NCI-H2081 (cell line): ENCODE data around the gene MRGPRF.

Experiments used
- DNase-seq, 2 experiments: peaks; one replicate each; lab custom pipeline; 2025; lab: John Stamatoyannopoulos, UW

The MRGPRF gene, protein sequence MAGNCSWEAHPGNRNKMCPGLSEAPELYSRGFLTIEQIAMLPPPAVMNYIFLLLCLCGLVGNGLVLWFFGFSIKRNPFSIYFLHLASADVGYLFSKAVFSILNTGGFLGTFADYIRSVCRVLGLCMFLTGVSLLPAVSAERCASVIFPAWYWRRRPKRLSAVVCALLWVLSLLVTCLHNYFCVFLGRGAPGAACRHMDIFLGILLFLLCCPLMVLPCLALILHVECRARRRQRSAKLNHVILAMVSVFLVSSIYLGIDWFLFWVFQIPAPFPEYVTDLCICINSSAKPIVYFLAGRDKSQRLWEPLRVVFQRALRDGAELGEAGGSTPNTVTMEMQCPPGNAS

DNA sequence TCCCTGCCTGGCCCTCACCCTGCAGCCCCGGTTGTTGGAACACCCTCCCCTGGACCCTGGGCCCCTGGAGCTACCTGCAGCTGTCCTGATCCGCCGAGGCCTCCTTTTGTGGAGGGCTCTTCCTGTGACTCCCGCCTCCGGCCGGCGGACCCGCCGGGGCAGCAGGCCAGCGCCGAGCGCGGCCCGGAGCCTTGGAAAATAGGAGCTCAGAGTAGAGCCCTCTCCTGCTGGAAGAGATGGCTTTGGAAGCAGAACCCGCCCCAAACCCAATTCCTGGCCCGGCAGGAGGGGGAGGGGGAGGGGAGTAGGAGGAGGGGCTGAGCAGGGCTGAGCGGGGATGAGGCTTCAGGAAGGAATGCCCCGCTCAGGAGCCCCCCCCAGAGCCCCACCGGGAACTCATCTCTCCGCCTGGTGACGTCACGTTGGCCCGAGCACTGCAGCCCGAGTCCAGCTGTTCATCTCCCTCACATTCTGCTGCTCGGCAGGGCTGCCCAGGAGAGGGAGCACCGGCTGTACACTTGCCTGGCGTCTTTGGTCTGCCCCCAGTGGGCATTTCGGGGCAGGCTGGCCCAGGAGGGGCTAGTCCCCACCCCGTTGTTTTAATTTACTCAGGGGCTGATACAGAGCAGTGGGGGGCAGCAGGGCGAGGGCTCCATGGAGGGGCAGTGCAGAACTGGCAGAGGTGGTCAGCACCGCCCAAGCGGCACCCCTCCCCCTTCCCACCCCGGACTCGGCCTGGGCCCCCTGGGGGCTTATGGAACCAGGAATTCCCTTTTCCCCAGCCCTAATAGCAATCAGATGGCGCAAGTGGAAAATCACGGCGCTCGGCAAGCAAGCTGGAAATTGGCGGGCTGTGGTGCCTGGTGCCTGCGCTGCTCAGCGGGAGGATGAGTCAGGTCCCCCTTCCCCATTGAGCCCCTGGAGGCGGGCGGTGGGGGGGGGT, at the start of gene MRGPRF:
TSS of gene MRGPRF (minus strand) at position 238 of the 943 bp plus-strand sequence. CDS start 3,345 bp downstream, outside the sequence.
- no peak for DNase-seq

DNA sequence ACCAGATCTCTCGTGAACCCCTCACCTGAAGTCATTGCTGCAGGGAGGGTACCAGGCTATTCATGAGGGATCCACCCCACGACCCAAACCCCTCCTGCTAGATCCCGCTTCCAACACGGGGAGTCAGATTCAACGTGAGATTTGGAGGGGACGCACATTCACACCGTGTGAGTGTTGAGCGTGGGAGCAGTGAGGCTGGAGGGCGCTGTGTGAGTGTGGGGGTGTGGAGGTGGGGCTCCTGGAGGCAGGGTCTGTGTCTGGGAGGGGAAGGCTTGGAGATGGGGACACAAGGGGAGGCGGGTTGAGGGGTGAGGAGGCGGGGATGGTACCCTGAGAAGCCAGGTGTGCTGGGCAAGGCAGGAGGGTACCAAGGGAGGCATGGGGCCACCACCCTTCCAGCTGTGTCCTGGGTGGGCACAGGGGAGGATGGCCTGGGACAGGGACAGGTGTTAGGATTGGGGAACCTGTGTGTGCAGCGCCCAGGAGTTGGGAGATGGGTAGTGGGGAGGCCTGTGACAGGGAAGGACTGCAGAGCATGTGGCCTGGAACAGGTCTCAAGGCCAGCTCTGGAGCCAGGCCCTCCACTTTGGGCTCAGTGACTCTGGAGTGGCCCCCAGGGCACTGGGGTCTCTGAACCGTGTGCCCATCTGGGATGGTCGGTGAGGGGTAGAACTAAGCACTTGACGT, 49.3 kb upstream of the MRGPRF start:
- DNase-seq = no peak

DNA sequence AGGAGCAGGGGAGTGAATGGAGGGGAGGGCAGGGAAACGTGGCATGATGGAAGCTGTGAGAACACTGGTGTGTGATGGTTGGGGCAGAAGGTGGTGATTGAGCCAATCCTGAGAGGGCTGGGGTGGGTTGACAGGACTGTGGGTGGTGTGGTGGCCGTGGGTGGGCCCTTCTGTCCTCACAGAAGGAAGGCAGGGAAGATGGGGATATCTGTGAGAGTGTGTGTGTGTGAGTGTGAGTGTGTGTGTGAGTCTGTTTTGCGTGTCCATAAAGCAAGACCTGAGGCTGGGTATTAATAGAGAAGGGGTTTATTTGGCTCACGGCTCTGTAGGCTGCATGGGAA, 48.6 kb upstream of the MRGPRF start:
- DNase-seq = no peak

DNA sequence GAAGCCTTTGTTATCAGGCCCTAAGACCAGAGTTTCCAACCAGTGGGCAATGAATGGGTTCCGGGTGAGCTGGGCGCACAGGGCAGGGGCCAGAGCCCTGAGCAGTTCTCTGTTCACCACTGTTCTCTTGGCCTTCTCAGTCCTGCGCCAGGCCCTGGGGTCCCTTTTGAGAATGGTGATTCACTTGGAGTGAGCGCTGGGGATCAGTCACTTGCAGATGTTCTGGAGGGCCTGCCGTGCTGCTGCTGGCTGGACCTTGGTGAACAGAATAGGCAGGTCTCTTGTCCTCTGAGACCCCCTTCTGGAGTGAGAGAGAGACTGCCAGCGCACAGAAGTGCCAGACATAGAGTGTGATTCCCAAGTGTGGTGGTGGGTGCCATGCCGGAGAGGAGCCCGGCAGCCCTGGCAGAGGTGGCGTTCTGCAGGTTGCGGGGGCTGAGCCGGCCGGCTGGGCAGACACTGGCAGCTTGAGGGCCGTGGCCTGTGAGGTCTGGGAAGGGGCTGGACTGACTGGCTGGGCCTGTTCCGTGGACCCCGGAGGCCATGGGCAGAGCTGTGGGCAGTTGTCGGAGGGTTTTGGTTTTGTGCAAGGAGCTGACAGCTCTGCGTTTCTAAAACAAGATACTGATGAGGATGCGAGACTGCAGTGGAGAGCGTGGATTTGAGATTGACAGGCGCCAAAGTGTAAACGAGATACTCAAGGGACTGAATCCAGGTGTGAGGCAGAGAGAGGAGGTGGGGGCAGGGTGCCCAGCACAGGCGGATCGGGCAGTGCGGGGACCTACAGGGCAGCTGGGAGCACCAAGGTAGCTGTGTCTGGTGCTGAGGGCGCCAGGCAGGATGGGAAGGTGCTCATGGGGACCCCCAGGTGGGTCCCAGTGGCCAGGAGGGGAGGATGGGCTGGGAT, 48.0 kb upstream of the MRGPRF start:
- no peak for DNase-seq

DNA sequence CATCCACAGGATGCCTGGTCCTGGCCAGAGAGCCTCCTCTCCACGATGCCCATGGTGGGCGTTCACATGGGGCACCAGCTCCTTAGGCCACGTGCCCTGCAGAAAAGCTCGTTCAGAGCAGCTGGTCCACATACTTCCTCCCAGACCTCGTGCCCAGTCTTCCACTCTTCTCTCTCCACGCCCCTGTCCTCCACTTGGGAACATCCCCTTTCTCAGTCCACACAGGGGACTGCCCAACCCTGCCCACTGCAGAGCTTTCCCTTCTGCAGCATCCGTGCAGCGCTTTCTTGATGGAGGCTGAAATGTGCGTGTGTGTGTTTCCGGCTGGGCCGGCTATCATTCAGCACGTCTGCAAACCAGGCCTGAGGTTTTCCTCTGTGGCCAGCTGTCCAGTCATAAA, 46.9 kb upstream of the MRGPRF start:
- DNase-seq = no peak

DNA sequence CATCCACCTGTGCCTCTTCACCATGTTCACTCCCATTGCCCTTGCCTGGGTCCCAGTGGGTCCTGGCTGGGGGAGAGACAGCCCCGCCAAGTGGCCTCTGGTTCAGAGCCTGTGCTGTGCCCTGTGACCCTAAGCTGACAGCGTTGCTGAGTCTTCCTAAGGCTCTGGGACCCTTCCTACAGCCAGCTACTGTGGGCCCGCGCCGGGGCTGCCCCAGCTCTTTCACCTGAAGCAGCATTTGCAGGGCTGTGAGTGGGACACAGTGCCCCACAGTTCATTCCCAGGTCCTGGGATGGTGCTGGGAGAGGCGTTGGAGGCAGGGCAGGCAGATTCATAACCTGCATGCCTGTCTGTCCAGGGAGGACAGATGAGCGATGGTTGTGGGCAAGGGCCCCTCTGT, 46.4 kb upstream of the MRGPRF start:
- DNase-seq = no peak

DNA sequence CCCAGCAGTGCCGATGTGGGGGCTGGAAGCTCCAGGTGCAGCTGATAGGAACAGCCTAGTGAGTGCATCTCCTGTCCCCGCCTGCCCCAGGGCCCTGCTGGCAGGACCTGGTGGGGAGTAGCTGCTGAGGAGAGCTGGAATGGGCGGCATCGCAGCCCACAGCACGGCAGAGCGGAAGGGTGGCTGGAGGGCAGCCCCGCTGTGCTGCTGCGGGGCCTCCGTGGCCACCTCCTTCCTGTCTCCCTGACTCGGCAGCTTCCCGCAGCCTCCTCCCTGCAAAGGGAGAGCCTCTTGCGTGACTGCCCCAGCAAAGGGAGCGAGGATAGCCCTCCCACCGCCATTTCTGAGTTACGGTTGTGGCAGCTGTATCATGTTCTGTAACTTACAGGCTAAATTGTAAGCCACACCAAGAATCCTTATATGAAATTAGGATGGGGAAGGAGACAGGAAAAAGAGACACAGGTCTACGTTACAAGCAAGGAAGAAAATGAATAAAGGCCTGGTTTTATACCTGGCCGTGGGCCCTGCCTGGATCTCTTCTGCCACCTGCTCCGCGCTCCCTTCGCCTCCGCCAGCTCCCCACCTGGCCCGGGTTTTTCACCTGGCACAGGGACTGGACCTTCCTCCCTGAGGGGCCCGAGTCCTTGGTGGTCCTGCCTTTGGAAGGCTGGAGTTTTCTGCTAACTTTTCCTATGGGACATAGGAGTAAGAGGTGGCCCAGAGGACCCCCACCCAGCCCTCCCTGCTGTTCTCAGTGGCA, 45.6 kb upstream of the MRGPRF start:
- no peak for DNase-seq

DNA sequence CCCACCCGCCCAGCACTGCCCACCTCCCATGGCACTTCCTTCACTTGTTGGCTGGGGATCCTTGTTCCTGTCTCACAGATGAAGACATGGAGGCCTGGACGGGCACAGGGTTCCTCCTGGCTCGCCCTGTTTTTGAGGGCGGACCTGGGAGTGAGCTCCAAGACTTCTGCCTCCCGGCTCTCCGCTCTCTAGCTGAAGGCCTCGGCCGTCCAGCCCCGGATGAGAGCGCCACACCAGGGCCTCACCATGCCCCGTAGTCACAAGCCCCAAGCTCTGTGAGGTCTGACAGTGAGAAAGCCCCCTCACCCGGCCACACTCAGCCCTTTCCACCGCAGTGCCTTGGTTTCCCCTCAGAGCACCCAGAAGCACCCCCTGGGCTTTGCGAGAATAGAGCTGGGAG, 44.8 kb upstream of the MRGPRF start:
- no peak for DNase-seq

DNA sequence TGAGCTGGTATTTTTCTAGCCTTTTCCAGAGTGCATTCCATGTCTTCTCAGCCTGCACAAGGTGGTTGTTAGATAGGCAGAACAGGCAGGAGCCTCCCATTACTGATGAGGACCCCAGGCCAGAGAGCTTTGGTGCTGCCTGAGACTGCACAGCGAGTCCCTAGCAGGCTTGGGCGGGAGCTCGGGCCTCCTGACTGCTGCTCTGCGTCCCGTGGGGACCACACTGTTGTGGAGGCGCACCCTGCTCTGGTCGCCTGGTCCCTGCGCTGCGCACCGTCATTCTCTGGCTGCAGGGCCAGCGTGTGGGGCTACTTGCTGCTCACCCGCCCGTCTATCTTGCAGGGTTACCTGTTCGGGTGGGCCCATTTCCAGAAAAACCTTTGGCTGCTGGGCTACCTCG, 44.2 kb upstream of the MRGPRF start:
- no peak for DNase-seq

DNA sequence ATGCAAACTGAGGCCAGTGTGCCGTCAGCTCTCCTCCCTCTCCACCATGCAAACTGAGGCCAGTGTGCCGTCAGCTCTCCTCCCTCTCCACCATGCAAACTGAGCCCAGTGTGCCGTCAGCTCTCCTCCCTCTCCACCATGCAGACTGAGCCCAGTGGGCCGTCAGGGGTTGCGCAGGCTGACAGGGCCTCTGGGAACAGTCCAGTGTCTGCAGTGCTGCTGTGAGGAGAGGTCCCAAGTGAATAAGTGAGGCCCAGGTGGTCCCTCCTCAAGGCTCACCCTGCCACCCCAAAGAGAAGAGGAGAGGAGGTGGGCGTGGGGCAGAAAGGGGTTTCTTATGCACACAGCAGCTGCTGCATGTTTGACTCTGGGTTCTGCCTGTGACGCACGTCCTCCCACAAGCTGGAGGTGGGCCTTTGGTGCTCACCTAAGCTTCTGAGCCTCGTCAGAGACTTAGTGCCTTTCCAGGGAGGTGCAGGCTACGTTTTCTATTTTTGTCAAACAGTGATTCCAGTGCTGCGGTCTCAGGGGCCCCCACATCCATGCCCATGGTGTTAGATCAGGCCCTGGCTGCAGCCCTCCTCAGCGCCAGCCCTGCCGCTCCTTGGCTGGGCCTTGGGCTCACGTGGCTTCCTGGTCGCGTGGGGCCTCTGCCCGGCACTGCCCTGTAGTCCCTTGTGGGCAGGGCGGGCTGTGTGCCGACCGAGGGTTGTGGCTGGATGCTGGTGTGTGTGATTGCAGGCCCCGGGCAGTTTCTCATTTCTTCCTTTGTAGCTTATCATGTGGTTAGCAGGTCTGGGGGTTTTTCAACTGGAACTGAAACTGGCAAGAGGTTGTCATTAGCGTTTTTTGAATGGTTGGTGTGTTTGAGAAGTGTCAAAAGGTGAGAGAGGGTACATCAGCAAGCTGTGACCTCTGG, 42.8 kb upstream of the MRGPRF start:
- DNase-seq = no peak

DNA sequence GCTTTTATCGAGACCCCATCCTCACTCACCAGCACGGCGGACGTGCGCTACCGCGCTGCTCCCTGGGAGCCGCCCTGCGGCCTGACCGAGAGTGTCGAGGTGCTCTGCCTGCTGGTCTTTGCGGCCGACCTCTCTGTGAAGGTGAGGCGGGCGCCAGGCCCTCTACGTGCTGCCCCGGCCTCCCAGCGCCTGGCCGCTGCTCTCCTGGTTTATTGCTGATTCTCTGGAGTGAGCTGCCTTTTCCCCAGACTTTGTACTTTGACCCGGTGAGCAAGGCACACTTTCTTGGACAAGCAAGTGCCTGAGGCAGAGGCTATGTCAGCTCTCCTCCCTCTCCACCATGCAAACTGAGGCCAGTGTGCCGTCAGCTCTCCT, 42.2 kb upstream of the MRGPRF start:
- DNase-seq = no peak

DNA sequence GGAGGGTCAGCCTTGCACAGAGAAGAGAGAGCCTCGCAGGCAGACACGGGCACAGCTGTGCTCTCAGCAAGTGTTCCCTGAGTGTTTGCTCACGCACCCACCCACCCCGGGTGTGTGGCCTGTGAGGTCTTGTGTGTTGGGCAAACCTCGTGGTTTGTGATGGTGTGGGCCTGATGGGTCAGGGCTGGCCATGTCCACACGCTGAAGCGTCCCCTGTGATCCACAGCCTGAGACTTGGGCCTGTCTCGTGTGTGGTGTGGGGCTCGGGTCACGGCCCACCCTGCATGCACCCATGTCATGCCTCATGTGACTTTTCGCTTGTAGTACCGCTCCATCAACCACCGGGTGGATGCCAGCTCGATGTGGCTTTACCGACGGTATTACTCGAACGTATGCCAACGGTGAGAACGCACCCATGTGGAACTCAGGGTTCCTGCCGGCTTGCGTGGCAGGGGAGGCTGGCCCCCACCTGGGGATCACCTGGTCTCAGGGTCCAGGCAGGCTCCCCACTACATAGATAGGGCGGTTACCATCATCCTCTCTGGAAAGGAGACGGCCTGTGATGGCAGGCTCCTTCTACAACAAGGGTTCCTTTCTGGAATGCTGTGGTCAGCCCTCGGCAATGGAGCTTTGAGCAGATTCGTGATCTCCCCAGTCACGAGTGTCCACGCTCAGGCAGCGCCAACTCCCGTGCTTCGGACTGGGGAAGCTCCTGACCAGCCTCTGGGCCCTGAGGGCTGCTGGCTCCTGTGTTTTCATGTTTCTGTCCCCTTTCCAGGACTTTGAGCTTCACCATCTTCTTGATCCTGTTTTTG, 41.6 kb upstream of the MRGPRF start:
- DNase-seq = no peak

DNA sequence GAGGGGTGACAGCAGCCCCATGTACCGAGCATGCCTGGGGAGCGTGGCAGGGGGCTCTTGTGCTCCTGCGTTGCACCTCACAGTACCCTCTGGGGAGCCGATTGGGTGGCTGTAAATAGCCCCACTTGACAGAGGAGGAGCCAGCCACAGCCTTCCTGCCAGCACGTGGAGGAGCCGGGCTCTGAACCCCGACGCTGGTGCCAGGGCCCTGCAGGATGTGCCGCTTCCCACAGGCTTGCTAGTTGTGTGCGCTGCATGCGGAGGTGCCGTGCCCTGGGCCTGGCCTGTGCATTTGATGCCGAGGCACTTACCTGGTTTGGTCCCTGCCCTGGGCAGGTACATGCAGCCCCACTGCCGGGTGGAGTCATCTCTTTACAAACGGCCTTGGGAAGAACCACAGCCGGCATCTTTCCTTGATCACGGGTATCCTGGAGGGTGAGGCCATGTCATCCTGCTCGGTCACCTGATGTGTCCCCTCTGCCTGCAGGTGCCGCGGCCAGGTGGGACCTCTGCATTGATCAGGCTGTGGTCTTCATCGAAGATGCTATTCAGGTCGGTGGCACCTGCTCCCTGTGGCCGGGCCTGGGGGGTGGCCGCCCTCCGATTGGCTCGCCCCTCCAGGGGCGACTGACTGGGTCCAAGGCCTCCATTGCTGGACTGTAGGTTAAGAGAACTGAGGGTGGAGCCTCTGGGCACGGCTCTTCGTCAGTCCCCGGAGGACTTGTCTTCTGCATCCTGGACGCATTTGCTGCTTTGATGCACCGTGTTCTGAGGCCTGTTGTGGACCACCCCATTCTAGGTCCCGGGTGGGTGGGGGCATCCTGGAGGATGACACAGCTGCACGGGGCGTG, 40.7 kb upstream of the MRGPRF start:
- DNase-seq = no peak

DNA sequence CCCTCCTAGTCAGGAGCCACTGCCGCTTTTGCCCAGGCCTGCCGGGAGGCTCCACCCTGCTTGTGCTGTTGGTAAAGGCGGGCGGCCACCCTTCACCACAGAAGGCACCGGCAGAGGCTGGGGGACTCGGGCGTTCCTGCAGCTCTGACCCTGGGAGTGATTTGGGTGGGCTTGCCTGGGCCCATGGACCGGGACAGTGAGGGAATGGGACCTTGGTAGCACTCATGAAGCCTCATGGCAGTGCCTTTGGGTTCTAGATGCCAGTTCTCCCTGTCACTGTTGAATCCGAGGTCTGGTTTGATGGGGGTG, 40.1 kb upstream of the MRGPRF start:
- no peak for DNase-seq

DNA sequence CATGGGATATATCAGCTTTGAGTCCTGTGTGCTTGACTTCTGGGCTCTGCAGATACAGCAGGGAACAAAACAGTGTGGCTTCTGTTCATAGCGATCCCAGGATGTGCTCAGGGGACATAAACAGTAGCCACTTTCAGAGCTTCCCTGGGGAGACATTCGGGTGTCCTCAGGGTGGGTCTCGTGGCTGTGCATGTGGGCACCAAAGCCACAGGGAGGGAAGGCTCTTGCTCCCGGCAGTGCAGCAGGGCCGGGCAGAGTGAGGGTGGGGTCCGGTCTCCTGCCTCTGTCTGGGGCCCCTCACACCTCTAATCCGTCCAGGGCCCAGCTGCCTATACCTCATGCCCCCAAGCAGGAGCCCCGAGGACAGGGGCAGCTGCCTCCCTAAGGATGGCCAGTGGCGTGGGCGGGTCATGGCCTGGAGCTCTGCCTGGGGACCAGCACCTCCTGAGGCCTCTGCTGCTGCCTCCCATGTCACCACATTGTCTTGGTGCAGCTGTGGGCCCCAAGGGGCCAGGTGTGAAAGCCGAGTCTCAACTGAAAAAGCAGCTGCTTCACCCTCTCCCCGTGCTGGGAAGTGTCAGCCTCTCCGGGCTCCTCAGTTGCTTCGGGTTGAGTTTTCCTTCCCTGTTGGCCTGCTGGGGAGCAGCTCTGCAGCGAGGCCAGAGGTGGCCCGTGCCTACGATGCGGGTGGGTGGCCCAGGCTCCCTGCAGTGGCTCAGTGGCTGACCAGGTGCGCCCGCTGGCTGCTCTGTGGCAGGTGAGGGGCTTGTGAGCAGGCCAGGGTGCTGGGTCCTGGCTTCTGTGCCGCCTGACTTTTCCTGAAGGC, 39.5 kb upstream of the MRGPRF start:
- no peak for DNase-seq

DNA sequence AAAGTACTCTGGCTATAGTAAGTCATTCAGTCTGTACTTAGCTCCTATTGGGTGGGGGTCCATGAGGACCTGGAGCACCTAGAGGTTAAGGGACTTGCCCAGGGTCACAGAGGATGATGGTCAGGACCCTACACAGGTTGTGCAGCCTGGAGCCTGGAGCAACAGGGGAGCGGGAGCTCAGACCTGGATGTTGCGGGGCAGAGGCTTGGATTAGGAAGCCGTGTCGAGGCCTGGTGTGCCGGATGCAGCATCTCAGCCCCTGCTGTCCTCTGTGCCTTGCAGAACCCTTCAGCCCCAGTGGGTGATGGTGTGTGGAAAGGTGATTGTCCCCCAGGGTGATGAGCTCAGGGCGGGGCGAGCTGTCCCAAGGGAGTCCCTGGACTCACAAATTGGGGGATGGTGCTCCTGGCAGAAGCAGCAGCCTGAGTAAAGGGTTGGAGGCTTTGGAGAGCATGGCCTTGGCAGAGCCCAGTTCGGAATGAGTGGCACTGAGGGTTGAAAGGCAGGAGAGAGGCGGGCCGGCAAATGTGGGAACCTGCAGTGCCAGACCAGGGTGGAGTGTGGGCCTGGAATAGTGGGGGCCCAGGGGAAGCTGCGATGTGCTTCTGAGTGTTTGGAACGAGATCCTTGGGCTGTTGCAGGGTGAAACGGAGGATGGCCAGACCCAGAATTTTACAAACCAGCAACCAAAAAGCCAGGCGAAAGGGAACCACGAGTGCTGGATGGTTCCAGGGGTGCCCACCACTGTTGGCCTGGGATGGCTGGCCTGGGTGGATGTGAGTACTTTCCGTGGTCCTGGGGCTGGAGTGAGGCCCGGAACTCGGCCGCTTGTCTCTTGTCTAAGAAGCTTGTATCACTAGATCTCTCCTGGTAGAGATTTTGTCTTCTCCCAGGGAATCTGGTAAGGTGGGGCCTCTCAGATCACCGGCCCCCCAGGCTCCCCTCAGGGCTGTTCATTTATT, 38.6 kb upstream of the MRGPRF start:
- no peak for DNase-seq
